ENCODE data around the gene NPHP1. TPM values are rescaled to one million over a fixed set of nuclear protein-coding genes. Genes with fewer than 3 reads are reported as not detected.
"Not testable (repeated sequence)": the region's sequence is repeated elsewhere in the genome, so short reads cannot be mapped to it uniquely, and the experiment has no call there.

NPHP1 gene
- total RNA-seq, 1 experiment from 2014 or later: 4.8 TPM

DNA sequence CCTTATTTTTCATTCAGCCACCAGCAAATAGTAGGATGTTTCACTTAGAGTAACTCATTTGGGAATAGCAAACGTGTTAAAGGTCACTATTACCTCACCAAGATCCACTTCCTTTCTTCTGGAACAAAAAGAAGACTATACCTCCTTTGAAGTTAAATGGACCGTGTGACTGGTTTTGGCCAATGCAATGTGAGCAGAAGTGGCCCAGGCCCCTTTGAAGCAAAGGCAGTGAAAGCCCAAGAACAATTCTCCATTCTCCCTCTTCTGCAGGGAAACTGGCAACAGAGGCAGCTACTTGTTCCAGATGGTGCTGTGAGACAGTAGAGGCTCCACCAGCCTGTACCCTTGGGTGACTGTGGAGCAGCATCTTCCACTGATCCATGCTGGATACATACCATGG is 77.9 kb downstream of the NPHP1 start:
- DNase-seq (ENCODE audit: low read depth): peak; percentile 23

- DNase-seq (ENCODE audit: low read depth): peak; percentile 71
Measured at GRCh38 chr2:110126086-110126773, 78.6 kb downstream of the NPHP1 start.

- peak; percentile 63 for DNase-seq (ENCODE audit: low read depth)
Measured at GRCh38 chr2:110124939-110125691, 79.7 kb downstream of the NPHP1 start.

DNA sequence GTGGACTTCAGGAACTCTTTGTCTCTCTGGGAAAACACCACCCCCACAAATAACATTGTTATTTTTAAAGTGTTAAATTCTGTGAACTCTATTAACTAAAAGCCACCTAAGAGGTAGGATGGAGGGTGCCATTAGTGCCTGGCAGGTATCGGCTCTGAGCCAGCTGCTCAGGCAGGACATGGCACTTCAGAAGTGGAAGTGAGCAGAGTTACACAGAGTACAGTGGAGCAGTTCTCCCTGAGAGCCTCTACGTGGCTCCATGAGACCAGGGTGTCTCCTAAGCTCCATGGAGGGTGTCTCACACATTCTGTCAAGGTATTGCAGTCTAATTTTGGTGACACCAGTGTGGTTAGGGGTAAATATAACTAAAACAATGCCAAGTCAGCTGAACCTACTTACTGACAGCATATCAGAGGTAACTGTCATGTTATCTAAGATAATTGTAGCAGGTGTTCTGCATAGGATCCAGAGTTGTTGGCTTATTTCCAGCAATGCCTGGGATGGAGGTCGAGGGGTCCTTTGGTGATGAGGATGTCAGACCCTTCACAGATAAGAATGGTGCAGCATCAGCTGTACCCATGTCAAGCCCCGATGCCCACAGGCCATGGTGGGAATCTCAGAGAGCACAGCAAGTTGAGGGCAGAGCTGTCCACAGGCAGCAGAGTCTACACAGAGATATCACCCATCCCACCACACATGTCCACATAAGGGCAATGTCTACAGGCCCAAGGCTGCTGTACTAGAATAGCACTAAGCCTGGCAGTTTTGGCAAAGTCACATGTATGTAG is 80.6 kb downstream of the NPHP1 start:
- no peak for DNase-seq (ENCODE audit: low read depth)

- no peak for DNase-seq (ENCODE audit: low read depth)
Measured at GRCh38 chr2:110121592-110121991, 83.2 kb downstream of the NPHP1 start.

DNA sequence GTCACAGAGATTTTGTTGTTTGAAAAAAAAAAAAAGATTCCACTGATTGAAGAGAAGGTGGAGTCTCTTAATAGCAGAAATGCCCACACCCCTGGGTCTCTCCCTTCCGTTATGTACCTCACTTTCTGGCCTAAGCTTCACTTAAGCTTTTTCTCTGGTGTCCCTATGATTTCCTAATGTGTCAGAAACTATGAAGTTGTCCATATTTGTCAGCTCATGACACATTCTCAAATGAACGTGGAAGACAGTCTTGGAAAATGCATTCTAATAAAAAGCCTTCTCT is 83.8 kb downstream of the NPHP1 start:
- no peak for DNase-seq (ENCODE audit: low read depth)

GRCh38 chr2:110120171-110121051 is 84.4 kb downstream of the NPHP1 start:
- DNase-seq (ENCODE audit: low read depth): peak; percentile 19

DNA sequence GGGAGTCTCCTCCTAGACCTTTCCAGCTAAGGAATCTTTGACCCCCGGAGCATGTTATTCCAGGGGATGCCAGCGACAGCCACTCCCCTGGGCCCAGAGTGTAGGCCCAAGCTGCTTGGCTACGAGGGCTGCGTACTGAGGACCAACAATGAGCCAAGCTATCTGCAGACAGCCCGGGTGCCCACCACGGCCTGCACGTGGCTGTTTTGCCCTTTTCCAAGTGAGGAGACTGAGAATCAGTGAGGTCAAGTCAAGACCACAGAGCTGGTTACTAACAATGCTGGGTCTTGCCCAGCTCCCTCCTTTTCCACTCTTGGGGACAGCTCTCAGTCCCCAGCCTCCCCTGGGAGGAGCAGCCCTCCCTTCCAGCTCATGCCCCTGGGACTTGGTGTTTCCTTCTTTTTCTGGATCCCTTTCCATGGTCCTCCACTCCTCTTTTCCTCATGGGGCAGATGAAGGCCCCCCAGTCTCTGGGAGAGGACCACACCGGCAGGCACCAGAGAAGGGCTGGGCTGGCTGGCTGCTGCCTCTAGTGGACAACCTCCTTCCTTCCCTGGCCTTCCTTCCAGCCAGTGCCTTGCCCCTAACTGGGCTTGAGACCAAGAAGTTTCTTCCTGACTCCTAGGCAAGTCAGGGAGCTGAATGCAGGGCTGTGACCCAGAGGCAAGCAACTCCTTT is 88.6 kb downstream of the NPHP1 start:
- DNase-seq (ENCODE audit: low read depth): peak; percentile 32

DNA sequence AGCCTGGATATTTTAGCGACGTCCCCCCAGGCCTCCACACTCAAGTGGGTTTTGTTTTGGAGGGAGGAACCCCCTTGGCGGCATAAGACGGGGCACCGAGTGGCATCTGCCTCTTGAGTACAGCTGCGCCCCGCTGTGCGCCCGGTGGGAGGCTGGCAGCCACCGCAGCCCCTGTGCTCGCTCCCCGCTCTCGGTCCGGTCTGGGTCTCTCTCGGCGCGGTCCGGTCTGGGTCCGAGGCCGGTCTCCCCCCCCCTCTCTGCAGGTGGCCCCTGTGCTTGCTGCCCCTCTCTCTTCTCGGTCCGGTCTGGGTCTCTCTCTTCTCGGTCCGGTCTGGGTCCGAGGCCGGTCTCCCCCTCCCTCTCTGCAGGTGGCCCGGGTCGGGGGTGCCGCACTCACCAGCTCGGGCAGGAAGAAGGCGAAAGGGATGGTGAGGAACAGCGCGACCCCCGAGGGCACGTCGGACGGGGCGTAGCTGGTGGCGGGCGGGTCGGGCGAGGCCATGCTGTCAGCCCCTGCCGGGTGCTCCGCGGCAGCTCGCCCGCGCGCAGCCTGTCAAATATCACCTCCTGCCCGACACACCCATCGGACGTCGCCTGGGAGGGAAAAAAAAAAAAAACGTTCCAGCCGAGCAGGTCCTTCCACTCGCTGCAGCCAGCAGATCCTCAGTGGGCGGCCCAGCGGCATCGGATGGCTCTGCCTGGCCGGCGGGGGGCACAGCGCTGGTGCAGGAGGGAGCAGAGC is 89.4 kb downstream of the NPHP1 start, which contains the start of gene MALL:
Gene MALL (minus strand): TSS at position 532 of the 742 bp plus-strand sequence. CDS start 30 bp downstream, at position 502.
- DNase-seq (ENCODE audit: low read depth): no peak

GRCh38 chr2:110114831-110115255 is 90.0 kb downstream of the NPHP1 start:
- DNase-seq (ENCODE audit: low read depth): no peak

DNA sequence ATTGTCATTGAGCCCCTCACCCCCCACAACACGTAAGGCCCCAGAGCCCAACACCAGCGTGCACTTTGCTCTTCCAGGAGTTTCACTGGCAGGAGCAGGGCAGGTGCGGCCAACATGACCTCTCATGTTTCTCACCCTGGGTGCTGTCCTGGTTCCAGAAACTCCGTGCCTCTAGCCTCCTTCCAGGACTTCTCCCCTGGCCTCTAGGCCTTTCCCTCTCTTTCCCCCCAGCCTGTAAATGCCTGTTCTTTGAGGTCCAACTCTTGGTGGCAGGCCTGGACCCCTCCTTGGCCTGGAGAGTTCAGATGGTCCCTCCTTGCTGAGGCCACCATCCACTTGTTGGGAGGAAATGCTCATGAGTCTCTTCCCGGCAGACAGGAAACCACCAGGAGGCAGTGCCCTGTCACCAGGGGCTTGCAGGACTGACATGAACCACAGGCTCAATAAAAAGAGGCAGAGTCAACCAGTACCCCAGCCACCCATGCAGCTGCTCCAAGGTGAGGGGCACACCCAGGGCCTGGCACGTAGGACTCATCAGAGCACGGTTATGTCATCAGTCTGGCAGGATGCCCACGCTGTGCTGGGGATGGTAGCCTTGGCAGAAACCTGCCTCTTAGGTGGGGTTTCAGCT is 90.7 kb downstream of the NPHP1 start:
- peak; percentile 48 for DNase-seq (ENCODE audit: low read depth)

DNA sequence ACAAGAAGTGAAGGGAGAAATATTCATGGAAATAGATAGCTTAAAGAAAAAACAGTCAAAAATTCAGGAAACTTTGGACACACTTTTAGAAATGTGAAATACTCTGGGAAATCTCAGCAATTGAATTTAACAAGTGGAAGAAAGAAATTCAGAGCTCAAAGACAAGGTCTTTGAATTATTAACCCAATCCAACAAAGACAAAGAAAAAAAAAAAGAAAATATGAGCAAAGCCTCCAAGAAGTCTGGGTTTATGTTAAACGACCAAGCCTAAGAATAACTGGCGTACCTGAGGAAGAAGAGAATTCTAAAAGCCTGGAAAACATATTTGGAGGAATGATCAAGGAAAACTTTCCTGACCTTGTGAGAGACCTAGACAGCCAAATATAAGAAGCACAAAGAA is 96.5 kb downstream of the NPHP1 start:
- DNase-seq (ENCODE audit: low read depth): not testable (repeated sequence)

GRCh38 chr2:110107092-110108079 is 97.4 kb downstream of the NPHP1 start:
- no peak for DNase-seq (ENCODE audit: low read depth)

GRCh38 chr2:110106642-110107041 is 98.2 kb downstream of the NPHP1 start:
- DNase-seq (ENCODE audit: low read depth): peak; percentile 78

DNA sequence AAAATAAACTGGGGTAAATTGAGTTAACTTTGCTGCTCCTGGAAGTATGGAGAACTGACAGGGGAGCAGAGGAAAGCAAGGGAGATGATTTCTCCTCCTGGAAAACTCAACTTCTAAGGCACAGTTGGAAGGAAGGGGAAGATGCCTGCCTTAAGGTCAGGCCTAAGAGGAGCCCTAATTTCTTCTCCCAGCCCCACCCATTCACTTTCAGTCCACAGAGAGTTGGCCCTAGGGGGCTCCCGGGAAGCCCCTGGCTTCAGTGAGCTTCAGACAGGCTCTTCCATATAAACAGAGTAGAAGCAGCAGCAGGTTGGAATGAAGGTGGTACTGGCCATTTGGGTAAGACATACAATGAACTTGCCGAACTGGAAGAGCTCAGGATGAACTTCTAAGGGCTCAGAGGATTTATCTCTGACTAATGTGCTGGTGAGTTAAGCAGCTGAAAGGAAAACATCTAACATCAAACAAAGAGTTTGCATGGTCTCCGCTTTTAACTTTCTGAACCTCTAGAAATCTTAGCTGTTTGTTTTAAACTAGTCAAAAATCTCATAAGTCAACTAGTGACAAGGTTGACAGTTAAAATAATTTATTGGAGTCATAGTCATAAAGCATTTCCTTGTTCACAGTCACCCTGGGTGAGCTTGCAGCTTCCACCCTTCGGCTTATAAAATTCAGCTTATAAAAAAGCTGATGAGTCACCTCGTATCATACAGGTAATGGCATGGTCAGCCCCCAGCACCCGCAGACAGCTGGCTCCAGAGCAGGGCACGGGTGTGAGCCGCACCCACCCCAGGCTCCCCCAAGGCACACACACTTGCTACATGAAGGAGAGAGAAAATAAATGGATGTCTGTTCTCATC is 99.0 kb downstream of the NPHP1 start:
- peak; percentile 89 for DNase-seq (ENCODE audit: low read depth)

DNA sequence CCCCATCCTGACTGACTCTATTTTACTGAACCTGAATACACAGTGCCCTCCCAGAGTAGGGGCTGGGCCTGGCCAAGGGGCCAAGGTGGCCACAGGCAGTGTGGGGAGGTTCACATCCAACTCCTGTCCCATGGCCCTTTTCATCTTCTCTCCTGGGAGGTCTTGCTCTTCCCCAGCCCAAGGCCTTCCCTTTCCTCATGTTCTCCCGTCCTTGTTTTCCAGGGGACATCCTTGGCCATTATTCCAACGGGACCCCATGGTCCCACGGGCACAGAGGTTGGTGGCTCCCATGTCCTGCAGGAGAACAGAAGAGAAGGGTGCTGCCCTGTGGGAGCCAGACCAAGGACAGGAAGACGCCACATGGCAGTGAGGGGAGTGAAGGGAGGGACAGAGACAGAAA is 99.6 kb downstream of the NPHP1 start:
- DNase-seq (ENCODE audit: low read depth): no peak

DNA sequence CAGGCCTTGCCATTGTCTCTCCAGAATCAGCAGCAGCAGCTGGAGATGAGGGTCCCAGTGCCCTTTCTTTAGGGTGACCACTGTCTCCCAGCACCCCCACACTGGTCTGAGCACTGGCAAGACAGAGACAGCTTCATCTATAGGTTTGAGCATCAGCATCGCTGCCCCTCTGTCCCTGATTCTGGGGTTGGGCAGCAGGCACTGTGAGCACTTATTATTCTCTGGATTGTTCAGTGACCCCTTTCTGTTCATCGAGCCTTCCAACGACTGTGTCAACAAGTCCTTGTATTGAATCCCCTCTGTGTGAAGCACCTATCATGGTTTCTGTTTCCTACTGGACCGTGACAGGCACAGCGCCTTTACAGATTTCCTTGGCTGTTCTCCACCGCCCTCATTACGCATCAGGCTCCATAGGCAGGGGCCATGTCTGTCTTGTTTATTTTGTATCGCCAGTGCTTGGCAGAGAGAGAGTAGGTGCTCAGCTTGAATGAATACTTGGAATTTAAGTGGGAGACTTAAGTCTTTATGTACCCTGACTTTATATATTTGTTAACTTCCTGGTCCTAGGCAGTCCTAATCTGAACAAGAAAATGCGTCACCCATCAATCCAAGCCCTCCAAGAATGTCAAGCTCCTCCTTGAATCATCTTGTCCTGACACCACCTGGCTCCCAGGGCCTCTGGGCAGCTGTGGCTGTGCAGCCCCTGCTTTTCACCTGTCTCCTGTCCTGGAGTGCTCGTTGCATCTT is 100.6 kb downstream of the NPHP1 start:
- peak; percentile 81 for DNase-seq (ENCODE audit: low read depth)
